ENCODE measurements around the gene BANF1. TPM values are rescaled to one million over a fixed set of nuclear protein-coding genes. Genes with fewer than 3 reads are reported as not detected.
A peak's percentile ranks its signal among the peaks of the same experiment; 100 is the strongest.

The BANF1 gene
- total and polyA plus RNA-seq, 9 of the 15 experiments (the other 6 are each of a cell fraction or from before 2014, with no cell fraction given), result 108 to 651 (median 263) TPM

GRCh38 chr11:66051766-66052663 is 49.7 kb downstream of the BANF1 start, which contains the start of gene SF3B2 (continued):
- TF ChIP-seq REST (IDR thresholded peaks at IDR 0.05; ENCODE audit: borderline replicate concordance) (no peak), REST (CRISPR knock-in tag; IDR thresholded peaks at IDR 0.05; ENCODE audit: low read depth) (0 out of 2 replicates have a peak, but pooled peaks have one; percentile 22), MTA2 (IDR thresholded peaks at IDR 0.05; ENCODE audit: low read depth) (no peak), VEZF1 (CRISPR knock-in tag; IDR thresholded peaks at IDR 0.05) (peak; percentile 85), FOS (IDR thresholded peaks at IDR 0.05; ENCODE audit: extremely low read depth, insufficient read length) (peak; percentile 28), ELF1 (tag; IDR thresholded peaks at IDR 0.05) (peak; percentile 98), GABPB1 (CRISPR knock-in tag; IDR thresholded peaks at IDR 0.05) (peak; percentile 97), TAF9B (IDR thresholded peaks at IDR 0.05; ENCODE audit: partially characterized antibody) (peak; percentile 93), HMG20B (CRISPR knock-in tag; IDR thresholded peaks at IDR 0.05) (no peak)
